AG10803 (cell line): ENCODE measurements around the gene EP400.

ENCODE experiments used
- DNase-seq: peaks from one replicate; pipeline ENCODE4 v3.0.0; 2010; ENCODE audit warnings: low read depth
- H3K4me3 ChIP-seq: 2 replicates; pipeline ENCODE4 v1.5.1; 2011; ENCODE audit warnings: mild to moderate bottlenecking, low read length, control low read depth
- CTCF ChIP-seq: conservative IDR thresholded peaks from 2 replicates; pipeline ENCODE4 v1.5.1; 2011; ENCODE audit warnings: mild to moderate bottlenecking, low read length, control low read depth, inconsistent platforms

Gene EP400

GRCh38 chr12:132026061-132026795 lies 76.5 kb downstream of the EP400 start:
- DNase-seq, result no peak
- TF ChIP-seq CTCF, result no peak

GRCh38 chr12:132026796-132027500 lies 77.2 kb downstream of the EP400 start:
- DNase-seq, result no peak
- TF ChIP-seq CTCF, result no peak
- H3K4me3 ChIP-seq, result no peak overlapping the region

More at GRCh38 chr12:132026061-132026795, 76.5 kb downstream of the EP400 start:
- no peak overlapping the region for H3K4me3 ChIP-seq

- TF ChIP-seq CTCF, result no peak
- H3K4me3 ChIP-seq, result no peak overlapping the region
- no peak for DNase-seq
Measured at GRCh38 chr12:132027636-132028035, 77.9 kb downstream of the EP400 start.

- no peak for TF ChIP-seq CTCF
- no peak for DNase-seq
- no peak overlapping the region for H3K4me3 ChIP-seq
Measured at GRCh38 chr12:132028111-132028510, 78.4 kb downstream of the EP400 start.

- no peak for DNase-seq
Measured at GRCh38 chr12:132029503-132030300, 80.0 kb downstream of the EP400 start.

More at GRCh38 chr12:132029503-132030300, 80.0 kb downstream of the EP400 start:
- H3K4me3 ChIP-seq, result no peak overlapping the region
- TF ChIP-seq CTCF, result no peak
